SK-N-MC (cell line): ENCODE data around the gene CTNNA2.

Source experiments
- DNase-seq: peaks from one replicate; pipeline ENCODE4 v3.0.0-alpha.2; 2011; ENCODE audit warnings: low read depth, low spot score
- H3K27ac ChIP-seq: fragments of 200-600 bp; sonication (generic); 2 replicates; pipeline ENCODE4 v1.5.1; 2016; ENCODE audit warnings: mixed run types
- H3K36me3 ChIP-seq: fragments of 200-600 bp; sonication (generic); 2 replicates; pipeline ENCODE4 v1.6.1; 2017; ENCODE audit warnings: antibody characterized with exemption, low read length, mixed read lengths; ENCODE audit not compliant: insufficient read depth
- H3K4me3 ChIP-seq: fragments of 200-600 bp; sonication (generic); 2 replicates; pipeline ENCODE4 v1.5.1; 2016
- H3K9ac ChIP-seq: fragments of 200-600 bp; sonication (generic); 2 replicates; pipeline ENCODE4 v1.8.0; 2017; ENCODE audit warnings: mixed run types, mixed read lengths; ENCODE audit not compliant: insufficient read length
- H3K9me3 ChIP-seq: fragments of 200-600 bp; sonication (generic); 2 replicates; pipeline ENCODE4 v1.6.1; 2017; ENCODE audit warnings: low read depth, mild to moderate bottlenecking, antibody characterized with exemption, low read length, moderate library complexity, mixed read lengths
- EZH2 ChIP-seq: fragments of 200-600 bp; sonication (generic); IDR thresholded peaks from one replicate; pipeline ENCODE4 v1.6.1; 2017; ENCODE audit warnings: antibody characterized with exemption
- FOXP2 ChIP-seq: optimal IDR thresholded peaks from 2 replicates; pipeline ENCODE3; 2011; ENCODE audit warnings: mild to moderate bottlenecking, moderate library complexity; ENCODE audit not compliant: insufficient read depth; ENCODE audit errors: extremely low read length, control extremely low read depth
- POLR2AphosphoS5 ChIP-seq: IDR thresholded peaks from 2 replicates; pipeline ENCODE4 v1.6.1; 2012; ENCODE audit warnings: mild to moderate bottlenecking, low read depth, low read length, borderline replicate concordance

The CTNNA2 gene

GRCh38 chr2:80070587-80070986, 557.7 kb downstream of the CTNNA2 start:
- Histone ChIP-seq H3K4me3 (no peak overlapping the region), H3K9me3 (no peaks in the 10 kb centered on the region), H3K27ac (no peak overlapping the region), H3K36me3 (no peaks in the 10 kb centered on the region), H3K9ac (no peak overlapping the region)
- TF ChIP-seq FOXP2 (no peak), EZH2 (no peak), POLR2AphosphoS5 (no peak)
- no peak for DNase-seq

DNA sequence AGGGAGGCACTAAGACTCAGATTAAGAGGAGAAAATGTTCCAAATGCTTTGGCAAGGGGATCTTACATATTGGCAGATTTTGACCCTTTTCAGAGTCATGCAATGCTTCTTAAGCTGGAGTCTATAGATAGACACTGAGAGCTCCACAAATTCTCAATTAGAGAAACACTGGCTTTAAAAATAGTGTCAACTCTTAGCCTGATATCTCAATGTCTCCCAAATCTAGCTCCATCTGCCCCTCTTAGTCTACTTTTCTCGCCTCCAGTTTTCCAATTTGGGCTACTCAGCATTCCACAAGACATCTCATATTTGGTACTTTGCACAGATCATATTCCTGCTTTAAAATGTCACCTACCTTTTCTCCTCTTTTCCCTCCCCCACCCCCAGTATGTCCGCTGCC, 559.1 kb downstream of the CTNNA2 start:
- no peak overlapping the region for H3K9ac ChIP-seq
- no peak for DNase-seq
- no peaks in the 10 kb centered on the region for H3K9me3 ChIP-seq
- no peak overlapping the region for H3K27ac ChIP-seq
- TF ChIP-seq EZH2 (no peak), FOXP2 (no peak), POLR2AphosphoS5 (no peak)
- H3K4me3 ChIP-seq = no peak overlapping the region
- no peaks in the 10 kb centered on the region for H3K36me3 ChIP-seq

DNA sequence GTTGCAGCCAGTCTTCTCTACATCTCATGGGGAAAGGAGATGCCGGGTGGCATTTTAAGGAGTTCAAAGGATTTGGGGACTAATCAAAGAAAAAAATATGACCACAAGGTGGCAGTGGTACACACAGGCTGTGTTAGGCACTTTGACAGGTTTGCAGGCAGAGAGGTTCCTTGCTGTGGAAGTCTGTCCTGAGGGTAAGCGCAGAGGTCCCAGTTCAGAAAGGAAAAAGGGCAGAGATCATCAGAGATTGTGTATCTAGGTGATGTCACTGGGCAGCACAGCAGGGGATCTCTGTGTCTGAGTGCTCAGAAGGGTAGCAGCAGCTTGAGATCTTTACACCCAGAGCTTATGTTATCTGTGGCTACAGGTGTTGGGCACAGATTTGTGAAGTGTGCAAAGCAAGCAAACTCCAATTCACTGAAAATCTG, 560.3 kb downstream of the CTNNA2 start:
- Histone ChIP-seq H3K36me3 (no peaks in the 10 kb centered on the region), H3K9ac (no peak overlapping the region), H3K4me3 (no peak overlapping the region), H3K27ac (no peak overlapping the region), H3K9me3 (no peaks in the 10 kb centered on the region)
- peak; percentile 78 for DNase-seq
- TF ChIP-seq POLR2AphosphoS5 (no peak), EZH2 (no peak), FOXP2 (no peak)

GRCh38 chr2:80074321-80075070, 561.6 kb downstream of the CTNNA2 start:
- no peak for DNase-seq
- Histone ChIP-seq H3K4me3 (no peak overlapping the region), H3K9ac (no peak overlapping the region), H3K27ac (no peak overlapping the region), H3K9me3 (no peaks in the 10 kb centered on the region), H3K36me3 (no peaks in the 10 kb centered on the region)
- TF ChIP-seq FOXP2 (no peak), EZH2 (no peak), POLR2AphosphoS5 (no peak)

DNA sequence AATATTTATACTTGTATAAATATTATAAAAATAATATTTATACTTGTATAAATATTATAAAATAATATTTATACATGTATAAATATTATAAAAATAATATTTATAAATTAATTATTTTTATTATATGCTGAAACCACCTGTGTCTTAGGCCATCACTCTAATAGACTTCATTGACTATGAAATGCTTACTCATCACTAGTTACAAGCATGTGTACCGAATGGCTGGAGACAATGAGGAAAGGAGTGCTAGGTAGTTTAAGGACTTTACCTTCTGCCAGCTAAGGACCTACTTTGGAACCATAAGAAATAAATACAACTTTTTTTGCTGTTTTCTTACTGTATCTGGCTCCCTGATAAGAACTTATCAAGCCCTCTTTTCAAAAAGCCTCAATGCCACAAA, 562.9 kb downstream of the CTNNA2 start:
- Histone ChIP-seq H3K9ac (no peak overlapping the region), H3K27ac (no peak overlapping the region), H3K4me3 (no peak overlapping the region), H3K36me3 (no peaks in the 10 kb centered on the region), H3K9me3 (no peaks in the 10 kb centered on the region)
- TF ChIP-seq EZH2 (no peak), POLR2AphosphoS5 (no peak), FOXP2 (no peak)
- DNase-seq = no peak

- Histone ChIP-seq H3K27ac (no peak overlapping the region), H3K9ac (no peak overlapping the region), H3K36me3 (no peaks in the 10 kb centered on the region), H3K9me3 (no peaks in the 10 kb centered on the region), H3K4me3 (no peak overlapping the region)
- TF ChIP-seq EZH2 = no peak
- no peak for TF ChIP-seq FOXP2
- no peak for TF ChIP-seq POLR2AphosphoS5
- no peak for DNase-seq
Measured at GRCh38 chr2:80078290-80079036, 565.6 kb downstream of the CTNNA2 start.

DNA sequence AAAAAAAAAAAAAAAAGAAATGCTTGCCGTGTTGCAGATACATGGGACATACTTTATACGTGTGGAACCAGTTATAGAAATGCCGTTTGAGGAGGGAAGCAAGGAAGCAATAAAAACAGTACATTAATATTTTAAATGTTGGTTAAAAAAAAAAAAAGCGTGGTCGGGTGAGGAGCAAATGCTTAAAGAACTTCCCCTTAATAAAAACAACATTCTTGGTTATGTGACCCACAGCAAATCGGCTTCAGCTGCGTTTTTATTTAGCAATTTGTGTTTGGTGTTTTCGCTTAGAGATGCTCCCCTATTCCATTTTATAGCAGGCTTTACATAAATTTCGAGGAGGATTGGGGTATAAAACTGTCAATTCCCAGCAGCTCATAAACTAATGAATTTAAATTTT, 568.1 kb downstream of the CTNNA2 start:
- Histone ChIP-seq H3K36me3 (no peaks in the 10 kb centered on the region), H3K9me3 (no peaks in the 10 kb centered on the region), H3K4me3 (peak overlapping the region; percentile 67), H3K27ac (peak overlapping the region; percentile 86; the same call in 1 of the 2 replicates), H3K9ac (peak overlapping the region; percentile 35)
- peak; percentile 78 for DNase-seq
- TF ChIP-seq FOXP2 (peak; percentile 43), POLR2AphosphoS5 (peak; percentile 54; the same call in 1 of the 2 replicates), EZH2 (no peak)

GRCh38 chr2:80086831-80087230, 574.0 kb downstream of the CTNNA2 start:
- H3K9ac ChIP-seq = no peak overlapping the region

More at GRCh38 chr2:80086831-80087230, 574.0 kb downstream of the CTNNA2 start:
- no peak for TF ChIP-seq FOXP2
- no peak for TF ChIP-seq POLR2AphosphoS5
- TF ChIP-seq EZH2 = no peak
- Histone ChIP-seq H3K36me3 (no peaks in the 10 kb centered on the region), H3K4me3 (no peak overlapping the region), H3K27ac (no peak overlapping the region), H3K9me3 (no peaks in the 10 kb centered on the region)
- DNase-seq = no peak
